Measurements from ENCODE around the gene LRRC55. TPM values are rescaled to one million over a fixed set of nuclear protein-coding genes. Genes with fewer than 3 reads are reported as not detected.

The LRRC55 gene
- total RNA-seq, 4 donors from 2014 or later: under 0.01 to 0.39 (median 0.19) TPM

DNA sequence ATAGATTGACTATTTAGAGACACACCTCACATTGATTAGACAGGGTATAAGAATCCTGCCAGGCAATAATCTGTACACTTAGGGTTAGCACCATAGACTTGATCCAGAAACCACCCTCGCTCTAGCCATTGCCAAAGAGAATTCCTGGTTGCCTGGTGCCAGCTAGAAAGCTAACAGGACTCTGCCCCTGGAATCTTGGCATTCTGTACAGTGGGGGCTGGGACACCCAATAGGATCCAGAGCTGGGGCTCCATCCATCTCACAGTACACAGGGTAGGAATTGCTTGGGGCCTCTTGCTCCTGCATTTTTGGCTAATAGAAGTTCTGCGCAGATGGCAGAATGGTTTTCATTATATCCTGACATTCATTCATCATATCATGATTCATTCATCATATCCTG is 58.3 kb downstream of the LRRC55 start:
- intact Hi-C loops (cut with DNase I): no loop called here
- H3K27me3 ChIP-seq: peaks cover 0 to 24% (median 0%) of the 10 kb centered on the region in 4 donors
- H3K27ac ChIP-seq (replicated peaks in 1 of 4): no peak overlapping the region
- DNase-seq (ENCODE audit: extremely low spot score): no peak
- peaks cover 0 to 5% (median 2%) of the 10 kb centered on the region in 4 donors for H3K4me1 ChIP-seq
- no peaks in the 10 kb centered on the region for H3K36me3 ChIP-seq
- no peak overlapping the region for H3K4me3 ChIP-seq
- 96% methylated on average over 2 of the region's 2 CpGs for WGBS
- H3K9me3 ChIP-seq: no peaks in the 10 kb centered on the region
- TF ChIP-seq, protein P1, sequence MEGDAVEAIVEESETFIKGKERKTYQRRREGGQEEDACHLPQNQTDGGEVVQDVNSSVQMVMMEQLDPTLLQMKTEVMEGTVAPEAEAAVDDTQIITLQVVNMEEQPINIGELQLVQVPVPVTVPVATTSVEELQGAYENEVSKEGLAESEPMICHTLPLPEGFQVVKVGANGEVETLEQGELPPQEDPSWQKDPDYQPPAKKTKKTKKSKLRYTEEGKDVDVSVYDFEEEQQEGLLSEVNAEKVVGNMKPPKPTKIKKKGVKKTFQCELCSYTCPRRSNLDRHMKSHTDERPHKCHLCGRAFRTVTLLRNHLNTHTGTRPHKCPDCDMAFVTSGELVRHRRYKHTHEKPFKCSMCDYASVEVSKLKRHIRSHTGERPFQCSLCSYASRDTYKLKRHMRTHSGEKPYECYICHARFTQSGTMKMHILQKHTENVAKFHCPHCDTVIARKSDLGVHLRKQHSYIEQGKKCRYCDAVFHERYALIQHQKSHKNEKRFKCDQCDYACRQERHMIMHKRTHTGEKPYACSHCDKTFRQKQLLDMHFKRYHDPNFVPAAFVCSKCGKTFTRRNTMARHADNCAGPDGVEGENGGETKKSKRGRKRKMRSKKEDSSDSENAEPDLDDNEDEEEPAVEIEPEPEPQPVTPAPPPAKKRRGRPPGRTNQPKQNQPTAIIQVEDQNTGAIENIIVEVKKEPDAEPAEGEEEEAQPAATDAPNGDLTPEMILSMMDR (IDR thresholded peaks at IDR 0.05): no peak
- TF ChIP-seq POLR2AphosphoS5 (IDR thresholded peaks at IDR 0.05) (no peak), EP300 (IDR thresholded peaks at IDR 0.05) (no peak), POLR2A (IDR thresholded peaks at IDR 0.05; ENCODE audit: low read depth) (no peak)

DNA sequence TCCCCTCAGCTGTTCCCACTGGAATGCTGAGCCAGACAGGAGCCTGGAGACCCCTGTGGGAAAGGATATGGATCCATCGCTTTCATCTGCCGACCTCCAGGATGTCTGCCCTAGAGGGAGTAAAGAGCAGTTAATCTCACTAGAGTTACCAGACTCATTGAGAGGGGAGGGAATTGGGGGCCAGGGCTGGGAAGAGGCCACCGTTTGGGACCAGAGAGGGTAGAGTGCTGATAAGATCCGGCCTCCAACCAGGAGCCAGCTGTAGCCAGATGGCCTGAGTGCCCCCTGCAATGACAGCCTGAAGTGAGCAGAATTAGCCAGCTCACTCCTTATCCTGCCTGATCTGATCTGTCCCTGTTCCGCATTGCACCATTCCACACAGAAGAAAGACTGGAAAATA is 59.0 kb downstream of the LRRC55 start:
- intact Hi-C loops (cut with DNase I): no loop called here
- H3K4me1 ChIP-seq: peaks cover 0 to 9% (median 5%) of the 10 kb centered on the region in 4 donors
- DNase-seq (ENCODE audit: extremely low spot score): no peak
- WGBS: 71% methylated on average over 5 of the region's 5 CpGs
- no peak overlapping the region for H3K4me3 ChIP-seq
- H3K9me3 ChIP-seq: no peaks in the 10 kb centered on the region
- H3K27ac ChIP-seq (replicated peaks in 1 of 4): no peak overlapping the region
- H3K36me3 ChIP-seq: no peaks in the 10 kb centered on the region
- H3K27me3 ChIP-seq: peaks cover 0 to 17% (median 0%) of the 10 kb centered on the region in 4 donors
- TF ChIP-seq POLR2A (IDR thresholded peaks at IDR 0.05; ENCODE audit: low read depth) (no peak), POLR2AphosphoS5 (IDR thresholded peaks at IDR 0.05) (no peak), EP300 (IDR thresholded peaks at IDR 0.05) (no peak)
- TF ChIP-seq, protein P1 (IDR thresholded peaks at IDR 0.05): no peak

Other genes starting within 250 kb of the LRRC55 start
- not detected for gene OR5AK2, start 193.0 kb upstream of the LRRC55 start, total RNA-seq
- gene APLNR, start 55.3 kb downstream of the LRRC55 start, total RNA-seq: 1 to 10 TPM; 1.7 to 6.3 (median 3.8) TPM
- 100 to 1,000 TPM in 3 of 4 donors, 10 to 100 TPM in 1; 93.9 to 215 (median 124) TPM for gene TNKS1BP1, start 143.0 kb downstream of the LRRC55 start, total RNA-seq
- gene SSRP1, start 153.9 kb downstream of the LRRC55 start, total RNA-seq: 100 to 1,000 TPM in 1 of 4 donors, 10 to 100 TPM in 3; 74.6 to 101 (median 88.1) TPM
- gene P2RX3, start 156.4 kb downstream of the LRRC55 start, total RNA-seq: not detected
- gene PRG3, start 199.2 kb downstream of the LRRC55 start, total RNA-seq: not detected
- gene PRG2, start 208.7 kb downstream of the LRRC55 start, total RNA-seq: under 1 TPM in 1 of 4 donors, not detected in 3; 0.33 TPM
- 10 to 100 TPM; 26.6 to 90.4 (median 77.0) TPM for gene SLC43A3, start 245.2 kb downstream of the LRRC55 start, total RNA-seq

Measured in esophagus muscularis mucosa (tissue), 4 donors.